GM18868 (cell line): ENCODE data around the gene HS6ST3.
"Not testable (repeated sequence)": the region's sequence is repeated elsewhere in the genome, so short reads cannot be mapped to it uniquely, and the experiment has no call there.

Source experiments
- ATAC-seq: cut with Tn5 transposase; IDR thresholded peaks from one replicate; pipeline ENCODE4 v1.9.1; 2021; ENCODE audit warnings: mild to moderate bottlenecking, moderate library complexity; ENCODE audit not compliant: unreplicated experiment

The HS6ST3 gene

DNA sequence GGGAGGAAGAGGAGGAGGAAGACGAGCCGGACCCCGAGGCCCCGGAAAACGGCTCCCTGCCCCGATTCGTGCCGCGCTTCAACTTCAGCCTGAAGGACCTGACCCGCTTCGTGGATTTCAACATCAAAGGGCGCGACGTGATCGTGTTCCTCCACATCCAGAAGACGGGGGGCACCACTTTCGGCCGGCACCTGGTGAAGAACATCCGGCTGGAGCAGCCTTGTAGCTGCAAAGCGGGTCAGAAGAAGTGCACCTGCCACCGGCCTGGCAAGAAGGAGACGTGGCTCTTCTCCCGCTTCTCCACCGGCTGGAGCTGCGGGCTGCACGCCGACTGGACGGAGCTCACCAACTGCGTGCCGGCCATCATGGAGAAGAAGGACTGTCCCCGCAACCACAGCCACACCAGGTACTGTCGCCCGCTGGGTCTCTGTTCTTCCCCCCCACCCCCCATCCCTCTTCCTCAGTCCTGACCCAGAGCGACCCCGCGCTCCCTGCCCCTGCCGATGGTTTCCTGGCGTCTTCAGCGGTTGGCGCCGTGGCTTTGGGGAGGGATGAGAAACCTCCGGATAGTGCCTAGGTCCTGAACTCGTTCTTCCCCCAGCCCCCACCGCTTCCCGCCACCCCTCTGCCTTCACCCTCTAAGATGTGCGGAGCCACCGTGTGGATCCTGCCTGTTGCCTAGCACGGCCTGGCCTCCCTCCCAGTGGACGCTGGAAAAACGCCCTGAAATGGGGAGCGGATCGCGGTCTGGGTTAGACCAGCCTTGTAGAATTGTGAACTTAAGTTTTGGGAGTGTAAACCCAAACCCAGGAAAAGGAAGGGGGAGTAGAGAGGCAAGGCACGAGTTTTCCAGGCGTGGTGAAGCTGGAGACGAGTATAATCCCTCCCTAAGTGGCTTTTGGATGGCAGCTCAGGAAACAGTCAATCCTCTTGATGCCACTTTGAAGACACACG lies 1.5 kb downstream of the HS6ST3 start:
- ATAC-seq: no peak

- no peak for ATAC-seq
Observed at GRCh38 chr13:96093296-96094006, 3.5 kb downstream of the HS6ST3 start.

- ATAC-seq: no peak
Observed at GRCh38 chr13:96100457-96101220, 10.7 kb downstream of the HS6ST3 start.

GRCh38 chr13:96104516-96104915 lies 14.6 kb downstream of the HS6ST3 start:
- ATAC-seq: no peak

DNA sequence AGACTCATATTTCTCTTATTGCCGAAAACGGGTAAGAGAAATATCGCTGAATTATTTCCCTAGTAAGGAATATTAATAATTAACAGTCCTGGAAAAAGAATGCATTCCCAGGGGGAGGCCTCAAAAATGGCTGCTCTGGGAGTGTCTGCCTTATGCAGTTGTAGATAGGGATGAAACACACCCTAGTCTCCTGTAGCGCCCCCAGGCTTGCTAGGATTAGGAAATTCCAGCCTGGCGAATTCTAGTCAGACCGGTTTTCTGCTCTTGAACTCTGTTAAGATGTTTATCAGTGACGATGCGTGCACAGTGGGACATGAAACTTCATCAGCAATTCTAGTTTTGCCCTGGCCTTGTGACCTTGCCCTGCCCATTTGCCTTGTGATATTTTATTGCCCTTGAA lies 18.2 kb downstream of the HS6ST3 start:
- ATAC-seq: not testable (repeated sequence)

GRCh38 chr13:96109125-96109524 lies 19.2 kb downstream of the HS6ST3 start:
- ATAC-seq: no peak

- ATAC-seq: no peak
Observed at GRCh38 chr13:96112936-96113335, 23.0 kb downstream of the HS6ST3 start.

DNA sequence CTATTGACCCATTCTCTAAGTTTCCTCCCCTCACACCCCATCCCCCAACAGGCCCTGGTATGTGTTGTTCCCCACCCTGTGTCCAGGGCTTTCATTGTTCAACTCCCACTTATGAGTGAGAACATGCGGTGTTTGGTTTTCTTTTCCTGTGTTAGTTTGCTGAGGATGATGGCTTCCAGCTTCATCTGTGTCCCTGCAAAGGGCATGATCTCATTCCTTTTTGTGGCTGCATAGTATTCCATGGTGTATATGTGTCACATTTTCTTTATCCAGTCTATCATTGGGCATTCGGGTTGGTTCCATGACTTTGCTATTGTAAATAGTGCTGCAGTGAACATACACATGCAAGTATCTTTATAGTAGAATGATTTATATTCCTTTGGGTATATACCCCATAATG lies 25.5 kb downstream of the HS6ST3 start:
- not testable (repeated sequence) for ATAC-seq

- no peak for ATAC-seq
Observed at GRCh38 chr13:96119921-96120320, 30.0 kb downstream of the HS6ST3 start.

DNA sequence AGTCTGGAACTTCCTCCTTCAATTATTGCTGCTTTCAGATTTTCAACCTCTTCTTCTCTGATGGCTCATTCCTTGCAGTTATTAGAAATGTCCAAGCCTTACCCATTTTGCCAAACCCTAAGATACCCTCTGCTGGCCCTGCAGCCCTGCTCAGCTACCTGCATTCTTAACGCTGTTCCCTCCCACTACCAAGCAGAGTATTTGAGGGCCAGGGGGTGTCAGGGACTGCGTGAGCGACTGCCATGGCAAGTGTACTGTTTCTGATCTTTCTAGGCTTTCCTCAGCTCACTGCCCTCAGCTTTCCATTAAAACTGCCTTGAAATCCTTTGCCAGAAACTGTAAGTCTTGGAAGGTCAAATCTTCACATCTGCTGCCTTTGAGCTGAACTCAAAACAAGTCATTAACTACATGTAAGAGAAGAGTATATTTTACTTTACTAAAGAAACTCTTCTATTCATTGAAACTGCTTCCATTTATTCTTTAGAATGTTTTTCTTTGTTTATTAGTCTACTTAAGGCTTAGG lies 41.0 kb downstream of the HS6ST3 start:
- no peak for ATAC-seq

DNA sequence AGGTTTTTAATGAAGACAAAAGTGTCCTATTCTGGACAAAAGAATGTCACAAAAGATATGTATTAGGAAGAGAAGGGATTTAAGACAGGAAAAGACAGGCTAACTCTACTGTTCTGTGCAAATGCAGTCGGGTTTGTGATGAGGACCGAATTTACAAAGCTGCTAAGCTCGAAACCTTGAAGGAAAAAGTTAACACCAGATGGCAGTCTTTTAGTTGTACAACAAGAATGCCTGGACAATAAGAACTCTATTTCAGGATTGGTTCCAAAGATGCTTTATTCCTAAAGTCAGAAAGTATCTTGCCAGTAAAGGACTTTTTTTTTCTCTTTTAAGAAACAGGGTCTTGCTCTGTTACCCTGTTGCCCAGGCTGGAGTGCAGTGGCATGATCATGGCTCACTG lies 51.1 kb downstream of the HS6ST3 start:
- ATAC-seq: no peak

DNA sequence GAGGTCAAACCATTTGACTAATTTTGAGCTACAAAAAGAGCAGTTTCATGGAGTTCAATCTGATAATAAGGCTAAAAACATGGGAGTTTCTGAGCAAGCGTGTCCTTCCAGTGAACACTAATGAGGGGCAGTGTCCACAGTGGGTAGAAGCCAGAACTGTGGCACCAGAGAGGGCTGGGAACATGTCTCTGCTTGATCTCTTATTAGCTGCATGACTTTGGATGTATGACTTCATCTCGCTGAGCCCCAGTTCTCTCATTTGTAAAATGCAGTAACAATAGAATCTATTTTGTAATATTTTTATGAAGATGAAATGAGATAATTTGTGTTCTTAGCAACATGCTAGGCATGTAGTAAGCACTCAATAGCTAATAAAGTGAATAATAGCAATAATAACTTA lies 69.8 kb downstream of the HS6ST3 start:
- ATAC-seq: no peak

- ATAC-seq: no peak
Observed at GRCh38 chr13:96161141-96161540, 71.2 kb downstream of the HS6ST3 start.

- no peak for ATAC-seq
Observed at GRCh38 chr13:96165840-96166239, 75.9 kb downstream of the HS6ST3 start.

- no peak for ATAC-seq
Observed at GRCh38 chr13:96172066-96172465, 82.2 kb downstream of the HS6ST3 start.

- no peak for ATAC-seq
Observed at GRCh38 chr13:96178759-96179158, 88.9 kb downstream of the HS6ST3 start.

- ATAC-seq: no peak
Observed at GRCh38 chr13:96179309-96179708, 89.4 kb downstream of the HS6ST3 start.

GRCh38 chr13:96181911-96182310 lies 92.0 kb downstream of the HS6ST3 start:
- no peak for ATAC-seq

DNA sequence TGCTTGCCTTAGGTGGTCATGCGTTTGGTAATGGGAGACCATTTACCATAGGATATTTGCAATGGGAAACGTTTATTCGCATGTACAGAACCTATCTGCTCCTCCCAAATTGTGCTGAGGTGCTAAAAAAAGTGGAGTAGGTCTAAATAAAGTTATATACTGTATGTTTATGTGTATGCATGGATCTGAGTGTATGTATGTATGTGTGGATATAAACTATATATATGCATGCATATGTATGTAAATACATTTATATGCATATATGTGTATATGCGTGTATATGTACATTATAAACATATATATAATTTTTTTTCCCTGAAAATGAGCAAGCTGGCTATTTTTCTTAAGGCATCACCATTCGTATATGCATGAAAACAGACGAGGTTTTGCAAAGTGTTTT lies 95.9 kb downstream of the HS6ST3 start:
- no peak for ATAC-seq

GRCh38 chr13:96191367-96191766 lies 101.5 kb downstream of the HS6ST3 start:
- no peak for ATAC-seq

DNA sequence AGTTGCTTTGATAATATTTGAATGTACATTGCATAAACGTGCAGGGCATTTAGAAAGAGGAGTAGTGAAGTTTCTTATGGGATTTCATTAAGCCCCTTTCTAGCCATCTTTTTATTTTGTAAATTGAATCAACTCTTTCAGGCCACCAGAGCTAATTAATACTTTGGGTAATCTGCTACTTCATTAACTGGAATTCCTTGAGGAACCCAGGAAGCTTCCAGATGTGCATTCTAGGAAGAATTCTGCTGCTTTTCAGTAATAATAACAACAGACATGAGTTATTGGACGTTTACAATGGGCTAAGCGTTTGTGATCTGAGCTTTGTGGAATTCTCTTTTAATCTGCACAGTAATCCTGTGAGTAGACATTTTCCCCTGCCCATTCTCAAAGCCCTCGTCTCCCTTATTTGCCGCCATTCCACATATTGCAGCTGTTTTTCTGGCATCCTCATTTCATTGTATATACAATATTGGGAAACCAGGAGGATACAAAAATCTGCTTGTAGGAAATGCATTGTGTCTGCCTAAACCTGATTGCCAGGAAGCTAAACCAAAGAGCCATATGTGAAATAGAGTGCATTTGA lies 103.9 kb downstream of the HS6ST3 start:
- ATAC-seq: no peak
